ENCODE results near the gene SLC16A13.
"Not testable (repeated sequence)": the region's sequence is repeated elsewhere in the genome, so short reads cannot be mapped to it uniquely, and the experiment has no call there.

SLC16A13 gene

DNA sequence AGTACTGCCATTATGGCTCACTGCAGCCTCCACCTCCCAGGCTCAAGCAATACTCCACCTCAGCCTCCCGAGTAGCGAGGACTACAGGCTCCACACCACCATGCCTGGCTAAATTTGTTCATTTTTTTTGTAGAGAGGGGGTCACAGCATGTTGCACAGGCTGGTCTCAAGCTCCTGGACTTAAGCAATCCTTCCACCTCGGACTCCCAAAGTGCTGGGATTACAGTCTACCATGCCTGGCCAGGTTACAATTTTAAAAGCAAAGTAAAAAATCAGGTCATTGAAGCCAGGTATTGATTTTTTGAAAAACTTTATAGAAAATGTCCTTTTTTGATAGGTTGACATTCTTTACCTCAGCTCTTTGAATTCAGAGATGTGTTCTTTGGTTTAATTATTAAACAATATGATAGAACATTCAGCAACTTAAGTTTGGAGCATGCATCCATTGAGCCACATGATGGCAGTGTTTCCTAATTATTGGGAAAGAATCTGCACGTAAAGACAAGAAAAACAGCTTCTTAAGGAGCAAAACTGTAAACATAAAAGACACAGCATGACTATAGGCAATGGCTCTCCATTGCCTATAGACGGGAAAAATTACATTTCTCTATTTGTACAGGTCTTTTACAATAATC, 9.8 kb downstream of the SLC16A13 start:
- H2AFZ ChIP-seq (ENCODE audit: low read depth, low read length) = peak overlapping the region; percentile 69
- no peaks in the 10 kb centered on the region for H3K9me3 ChIP-seq (ENCODE audit: low read length)
- peaks cover 14% of the 10 kb centered on the region for H3K4me1 ChIP-seq (ENCODE audit: insufficient read depth, low read length)
- H3K36me3 ChIP-seq (ENCODE audit: insufficient read depth, low read length) = no peaks in the 10 kb centered on the region
- peak overlapping the region; percentile 7 for H3K4me3 ChIP-seq (ENCODE audit: low read length)
- no peaks in the 10 kb centered on the region for H3K27me3 ChIP-seq (ENCODE audit: insufficient read depth, low read length)

- Histone ChIP-seq H3K4me1 (ENCODE audit: insufficient read depth, low read length) (peaks cover 14% of the 10 kb centered on the region), H2AFZ (ENCODE audit: low read depth, low read length) (peak overlapping the region; percentile 69), H3K27me3 (ENCODE audit: insufficient read depth, low read length) (no peaks in the 10 kb centered on the region), H3K4me3 (ENCODE audit: low read length) (peak overlapping the region; percentile 7), H3K36me3 (ENCODE audit: insufficient read depth, low read length) (no peaks in the 10 kb centered on the region), H3K9me3 (ENCODE audit: low read length) (no peaks in the 10 kb centered on the region)
These were observed 10.4 kb downstream of the SLC16A13 start for GRCh38 chr17:7046127-7046724.

DNA sequence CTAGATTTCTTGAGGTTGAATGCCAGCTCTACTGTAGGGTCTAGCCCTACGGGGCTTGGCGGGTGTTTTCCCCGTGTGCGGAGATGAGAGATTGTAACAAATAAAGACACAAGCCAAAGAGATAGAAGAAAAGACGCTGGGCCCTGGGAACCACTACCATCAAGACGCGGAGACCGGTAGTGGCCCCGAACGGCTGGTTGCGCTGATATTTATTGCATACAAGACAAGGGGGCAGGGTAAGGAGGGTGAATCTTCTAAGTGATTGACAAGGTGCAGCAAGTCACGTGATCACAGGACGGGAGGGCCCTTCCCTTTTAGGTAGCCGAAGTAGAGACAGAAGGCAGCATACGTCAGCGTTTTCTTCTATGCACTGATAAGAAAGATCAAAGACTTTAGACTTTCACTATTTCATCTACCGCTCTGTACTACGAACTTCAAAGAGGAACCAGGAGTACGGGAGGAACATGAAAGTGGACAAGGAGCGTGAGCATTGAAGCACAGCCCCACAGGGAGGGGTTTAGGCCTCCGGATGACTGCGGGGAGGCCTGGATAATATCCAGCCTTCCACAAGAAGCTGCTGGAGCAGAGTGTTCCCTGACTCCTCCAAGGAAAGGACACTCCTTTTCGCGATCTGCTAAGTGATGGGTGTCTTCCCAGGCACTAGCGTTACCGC, 11.0 kb downstream of the SLC16A13 start:
- Histone ChIP-seq H3K4me3 (ENCODE audit: low read length) (peak overlapping the region; percentile 7), H2AFZ (ENCODE audit: low read depth, low read length) (peak overlapping the region; percentile 69)
- H3K9me3 ChIP-seq (ENCODE audit: low read length); H3K4me1 ChIP-seq (ENCODE audit: insufficient read depth, low read length); H3K36me3 ChIP-seq (ENCODE audit: insufficient read depth, low read length); H3K27me3 ChIP-seq (ENCODE audit: insufficient read depth, low read length): not testable (repeated sequence)

DNA sequence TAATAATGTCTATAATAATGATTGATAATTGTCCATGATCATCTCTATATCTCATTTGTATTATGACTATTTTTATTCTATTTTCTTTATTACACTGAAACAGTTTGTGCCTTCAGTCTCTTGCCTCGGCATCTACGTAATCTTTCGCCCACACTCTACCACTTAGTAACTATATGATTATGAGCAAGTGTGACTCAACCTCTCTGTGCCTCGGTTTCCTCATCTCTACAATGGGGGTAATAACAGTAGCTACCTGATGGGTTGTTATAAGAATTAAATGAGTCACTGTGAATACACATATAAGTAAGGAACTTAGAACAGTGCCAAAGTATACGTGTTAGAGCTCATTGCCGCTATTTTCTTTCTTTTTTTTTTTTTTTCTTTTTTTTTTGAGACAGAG, 11.8 kb downstream of the SLC16A13 start:
- Histone ChIP-seq H2AFZ (ENCODE audit: low read depth, low read length) (no peak overlapping the region), H3K4me1 (ENCODE audit: insufficient read depth, low read length) (peaks cover 8% of the 10 kb centered on the region), H3K9me3 (ENCODE audit: low read length) (no peaks in the 10 kb centered on the region), H3K36me3 (ENCODE audit: insufficient read depth, low read length) (no peaks in the 10 kb centered on the region), H3K4me3 (ENCODE audit: low read length) (no peak overlapping the region), H3K27me3 (ENCODE audit: insufficient read depth, low read length) (no peaks in the 10 kb centered on the region)

- Histone ChIP-seq H3K9me3 (ENCODE audit: low read length) (no peaks in the 10 kb centered on the region), H3K4me1 (ENCODE audit: insufficient read depth, low read length) (peaks cover 8% of the 10 kb centered on the region), H3K27me3 (ENCODE audit: insufficient read depth, low read length) (no peaks in the 10 kb centered on the region)
These were observed 13.2 kb downstream of the SLC16A13 start for GRCh38 chr17:7048968-7049367.

DNA sequence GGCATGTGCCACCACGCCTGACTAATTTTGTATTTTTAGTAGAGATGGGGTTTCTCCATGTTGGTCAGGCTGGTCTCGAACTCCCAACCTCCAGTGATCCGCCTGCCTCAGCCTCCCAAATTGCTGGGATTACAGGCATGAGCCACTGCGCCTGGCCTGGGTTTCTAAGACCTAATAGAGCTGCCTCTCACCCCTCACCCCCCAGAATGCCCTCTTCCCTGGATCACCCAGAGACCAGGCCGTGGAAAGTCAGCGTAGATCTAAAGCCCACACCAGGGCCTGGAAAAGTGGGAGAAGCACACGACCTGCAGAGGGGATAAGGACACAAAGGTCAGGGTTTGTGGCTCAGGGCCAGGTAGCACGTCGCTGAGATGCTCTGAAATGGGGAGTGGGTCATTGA, 14.8 kb downstream of the SLC16A13 start:
- H3K4me1 ChIP-seq (ENCODE audit: insufficient read depth, low read length); H3K27me3 ChIP-seq (ENCODE audit: insufficient read depth, low read length); H2AFZ ChIP-seq (ENCODE audit: low read depth, low read length); H3K4me3 ChIP-seq (ENCODE audit: low read length); H3K9me3 ChIP-seq (ENCODE audit: low read length); H3K36me3 ChIP-seq (ENCODE audit: insufficient read depth, low read length): not testable (repeated sequence)

More at GRCh38 chr17:7048968-7049367, 13.2 kb downstream of the SLC16A13 start:
- Histone ChIP-seq H3K36me3 (ENCODE audit: insufficient read depth, low read length) (no peaks in the 10 kb centered on the region), H2AFZ (ENCODE audit: low read depth, low read length) (no peak overlapping the region), H3K4me3 (ENCODE audit: low read length) (no peak overlapping the region)

- Histone ChIP-seq H3K36me3 (ENCODE audit: insufficient read depth, low read length) (no peaks in the 10 kb centered on the region), H3K4me1 (ENCODE audit: insufficient read depth, low read length) (no peaks in the 10 kb centered on the region), H3K27me3 (ENCODE audit: insufficient read depth, low read length) (no peaks in the 10 kb centered on the region), H3K4me3 (ENCODE audit: low read length) (no peak overlapping the region), H2AFZ (ENCODE audit: low read depth, low read length) (no peak overlapping the region), H3K9me3 (ENCODE audit: low read length) (no peaks in the 10 kb centered on the region)
These were observed 20.6 kb downstream of the SLC16A13 start for GRCh38 chr17:7056386-7056785.

DNA sequence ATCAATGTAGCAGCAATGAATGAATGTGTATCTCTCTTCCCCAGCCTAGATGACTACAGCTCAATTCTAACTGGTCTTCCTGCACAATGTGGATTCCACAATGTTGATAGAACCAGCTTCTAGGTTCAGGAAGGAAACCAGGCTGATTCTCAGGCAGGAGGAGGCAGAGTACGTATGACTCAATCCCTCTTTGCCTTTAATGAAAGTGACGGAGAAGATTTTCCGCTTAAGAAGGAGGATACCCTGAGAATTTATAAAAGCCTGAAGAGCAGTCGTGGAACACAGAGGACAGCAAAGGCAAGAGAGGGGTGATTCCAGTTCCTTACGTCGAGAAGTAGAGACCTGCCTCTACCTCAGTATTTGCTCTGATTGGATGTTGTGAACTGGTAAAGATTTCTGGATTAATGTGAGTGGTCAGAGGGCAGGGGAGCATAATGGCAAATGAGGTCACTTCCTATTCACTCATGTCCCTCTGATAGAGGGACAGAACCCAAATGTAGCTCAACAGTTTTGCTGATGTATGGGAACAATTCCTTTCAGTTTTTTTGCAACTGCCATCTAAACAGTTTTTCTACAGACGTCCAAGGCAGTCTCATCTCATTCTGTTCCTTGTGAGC, 23.1 kb downstream of the SLC16A13 start:
- Histone ChIP-seq H3K36me3 (ENCODE audit: insufficient read depth, low read length) (no peaks in the 10 kb centered on the region), H3K27me3 (ENCODE audit: insufficient read depth, low read length) (no peaks in the 10 kb centered on the region), H3K4me3 (ENCODE audit: low read length) (no peak overlapping the region), H3K9me3 (ENCODE audit: low read length) (no peaks in the 10 kb centered on the region), H3K4me1 (ENCODE audit: insufficient read depth, low read length) (peaks cover 13% of the 10 kb centered on the region), H2AFZ (ENCODE audit: low read depth, low read length) (no peak overlapping the region)

- Histone ChIP-seq H3K36me3 (ENCODE audit: insufficient read depth, low read length) (no peaks in the 10 kb centered on the region), H3K27me3 (ENCODE audit: insufficient read depth, low read length) (no peaks in the 10 kb centered on the region), H3K9me3 (ENCODE audit: low read length) (peaks cover 3% of the 10 kb centered on the region)
These were observed 24.5 kb downstream of the SLC16A13 start for GRCh38 chr17:7060165-7060891.

DNA sequence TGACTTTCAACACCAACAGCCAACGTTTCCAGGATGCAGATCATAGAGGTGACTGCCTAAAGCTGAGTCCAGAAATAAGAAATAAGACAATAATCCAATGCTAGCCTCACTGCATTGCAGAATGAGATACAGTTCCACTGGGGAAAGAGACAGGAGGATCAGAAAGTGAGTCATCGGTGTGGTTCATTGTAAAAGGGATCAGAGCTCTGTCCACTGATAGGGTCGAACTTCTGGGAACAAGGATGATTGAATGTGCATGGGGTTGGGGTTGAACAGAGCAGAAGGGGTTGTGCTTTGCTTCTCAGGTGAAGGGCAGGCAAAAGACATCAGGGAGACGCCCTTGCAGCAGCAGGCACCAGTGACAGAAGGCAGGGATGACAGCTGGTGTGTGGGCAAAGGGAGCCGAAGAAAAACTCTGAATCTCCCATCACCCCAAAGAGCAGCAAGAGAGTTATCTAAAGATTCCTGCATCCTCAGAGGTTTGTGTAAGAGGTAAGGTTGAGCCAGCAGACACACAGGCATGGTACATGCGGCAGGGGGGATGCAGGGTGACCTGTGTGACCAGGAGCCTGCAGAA, 27.8 kb downstream of the SLC16A13 start:
- Histone ChIP-seq H2AFZ (ENCODE audit: low read depth, low read length) (no peak overlapping the region), H3K4me3 (ENCODE audit: low read length) (no peak overlapping the region), H3K27me3 (ENCODE audit: insufficient read depth, low read length) (no peaks in the 10 kb centered on the region), H3K9me3 (ENCODE audit: low read length) (peaks cover 5% of the 10 kb centered on the region), H3K36me3 (ENCODE audit: insufficient read depth, low read length) (no peaks in the 10 kb centered on the region), H3K4me1 (ENCODE audit: insufficient read depth, low read length) (peaks cover 19% of the 10 kb centered on the region)

More at GRCh38 chr17:7060165-7060891, 24.5 kb downstream of the SLC16A13 start:
- Histone ChIP-seq H2AFZ (ENCODE audit: low read depth, low read length) (no peak overlapping the region), H3K4me3 (ENCODE audit: low read length) (no peak overlapping the region), H3K4me1 (ENCODE audit: insufficient read depth, low read length) (peaks cover 19% of the 10 kb centered on the region)

DNA sequence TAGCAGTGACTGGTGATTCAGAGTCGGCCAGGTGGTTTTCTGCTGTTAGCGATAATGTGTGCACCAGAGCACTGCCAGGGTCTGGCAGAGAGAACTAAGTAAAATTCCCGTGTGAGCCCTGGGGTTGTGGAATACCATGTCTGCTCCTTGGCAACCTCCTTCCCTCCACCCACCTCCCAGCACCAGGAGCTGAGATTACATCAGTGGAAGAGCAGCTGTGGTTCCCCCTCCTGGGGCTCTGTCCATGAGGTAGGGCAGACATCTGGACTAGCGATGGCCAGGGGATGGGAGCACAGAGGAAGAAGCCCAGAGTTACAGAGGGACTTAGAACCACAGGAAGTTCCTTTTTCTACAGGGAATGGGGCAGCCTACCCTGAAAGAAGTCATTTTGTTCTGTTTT, 28.4 kb downstream of the SLC16A13 start:
- H2AFZ ChIP-seq (ENCODE audit: low read depth, low read length) = no peak overlapping the region
- H3K4me3 ChIP-seq (ENCODE audit: low read length) = no peak overlapping the region
- no peaks in the 10 kb centered on the region for H3K36me3 ChIP-seq (ENCODE audit: insufficient read depth, low read length)
- peaks cover 5% of the 10 kb centered on the region for H3K9me3 ChIP-seq (ENCODE audit: low read length)
- peaks cover 19% of the 10 kb centered on the region for H3K4me1 ChIP-seq (ENCODE audit: insufficient read depth, low read length)
- H3K27me3 ChIP-seq (ENCODE audit: insufficient read depth, low read length) = no peaks in the 10 kb centered on the region

DNA sequence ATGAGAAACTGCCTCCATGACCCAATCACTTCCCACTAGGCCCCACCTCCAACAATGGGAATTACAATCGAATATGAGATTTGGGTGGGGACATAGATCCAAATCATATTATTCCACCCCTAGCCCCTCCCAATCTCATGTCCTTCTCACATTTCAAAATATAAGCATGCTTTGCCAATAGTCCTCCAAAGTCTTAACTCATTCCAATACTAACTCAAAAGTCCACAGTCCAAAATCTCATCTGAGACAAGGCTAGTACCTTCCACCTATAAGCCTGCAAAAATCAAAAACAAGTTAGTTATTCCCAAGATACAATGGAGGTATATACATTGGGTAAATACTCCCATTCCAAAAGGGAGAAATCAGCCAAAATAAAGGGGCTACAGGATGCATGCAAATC, 31.4 kb downstream of the SLC16A13 start:
- Histone ChIP-seq H2AFZ (ENCODE audit: low read depth, low read length) (no peak overlapping the region), H3K4me1 (ENCODE audit: insufficient read depth, low read length) (peaks cover 19% of the 10 kb centered on the region), H3K9me3 (ENCODE audit: low read length) (peaks cover 5% of the 10 kb centered on the region), H3K27me3 (ENCODE audit: insufficient read depth, low read length) (peaks cover 3% of the 10 kb centered on the region), H3K4me3 (ENCODE audit: low read length) (no peak overlapping the region), H3K36me3 (ENCODE audit: insufficient read depth, low read length) (no peaks in the 10 kb centered on the region)

All from neuron (in vitro differentiated cells).